NCI-H82 treated with DMSO at 0.1 percent for 48 hours (cell line): ENCODE measurements around the gene GRAMD2A.

Experiments
- DNase-seq: peaks from one replicate; lab custom pipeline; 2025; ENCODE audit not compliant: unreplicated experiment; lab: John Stamatoyannopoulos, UW

The GRAMD2A gene

GRCh38 chr15:72197460-72198355 lies at the start of gene GRAMD2A:
GRAMD2A (minus strand) TSS chr15:72197787.
- peak; percentile 62 for DNase-seq

- DNase-seq: peak; percentile 98
Observed at GRCh38 chr15:72242775-72243370, 45.3 kb upstream of the GRAMD2A start.

- no peak for DNase-seq
Observed at GRCh38 chr15:72239652-72240051, 42.1 kb upstream of the GRAMD2A start.

GRCh38 chr15:72238586-72238985 lies 41.0 kb upstream of the GRAMD2A start:
- DNase-seq: no peak

GRCh38 chr15:72237853-72238224 lies 40.3 kb upstream of the GRAMD2A start:
- no peak for DNase-seq

- peak; percentile 46 for DNase-seq
Observed at GRCh38 chr15:72237029-72237852, 39.7 kb upstream of the GRAMD2A start.

- no peak for DNase-seq
Observed at GRCh38 chr15:72236381-72237003, 38.9 kb upstream of the GRAMD2A start.

GRCh38 chr15:72235298-72235697 lies 37.7 kb upstream of the GRAMD2A start:
- DNase-seq: peak; percentile 56

- no peak for DNase-seq
Observed at GRCh38 chr15:72233769-72234168, 36.2 kb upstream of the GRAMD2A start.

GRCh38 chr15:72231833-72232478 lies 34.4 kb upstream of the GRAMD2A start:
- DNase-seq: no peak

- DNase-seq: peak; percentile 94
Observed at GRCh38 chr15:72231066-72231832, 33.7 kb upstream of the GRAMD2A start, which contains the start of gene PKM. PKM (minus strand) TSS chr15:72231190; CDS start chr15:72219097, 12,093 bp downstream.

- peak; percentile 30 for DNase-seq
Observed at GRCh38 chr15:72230197-72231065, 32.8 kb upstream of the GRAMD2A start.

GRCh38 chr15:72229947-72230196 lies 32.3 kb upstream of the GRAMD2A start:
- DNase-seq: no peak

- DNase-seq: peak; percentile 17
Observed at GRCh38 chr15:72229076-72229946, 31.7 kb upstream of the GRAMD2A start.

GRCh38 chr15:72227720-72228119 lies 30.1 kb upstream of the GRAMD2A start:
- DNase-seq: no peak

- no peak for DNase-seq
Observed at GRCh38 chr15:72227192-72227586, 29.6 kb upstream of the GRAMD2A start.

GRCh38 chr15:72223278-72223677 lies 25.7 kb upstream of the GRAMD2A start:
- DNase-seq: no peak

GRCh38 chr15:72222393-72222792 lies 24.8 kb upstream of the GRAMD2A start:
- DNase-seq: no peak
